ENCODE results near the gene METTL1. TPM values are rescaled to one million over a fixed set of nuclear protein-coding genes. Genes with fewer than 3 reads are reported as not detected.

Gene METTL1
- total and polyA plus RNA-seq, 11 donors: 0.95 to 28.5 (median 7.9) TPM

GRCh38 chr12:57724936-57725740 lies 46.8 kb downstream of the METTL1 start:
- peaks cover 0 to 20% (median 0%) of the 10 kb centered on the region in 9 donors for H3K27me3 ChIP-seq
- no peak for TF ChIP-seq POLR2A (IDR thresholded peaks at IDR 0.05)
- no peak for TF ChIP-seq CTCF (IDR thresholded peaks at IDR 0.05)
- no peak overlapping the region for H3K4me3 ChIP-seq
- DNase-seq (peak in 2 of 5 donors; percentile 7 to 16), ATAC-seq (no peak)
- H3K9me3 ChIP-seq: no peaks in the 10 kb centered on the region
- intact Hi-C loops (cut with DNase I): no loop called here
- H3K36me3 ChIP-seq: peaks cover 0 to 51% (median 18%) of the 10 kb centered on the region in 9 donors
- 54 to 64% (median 59%) methylated on average over 7 to 11 of the region's 11 CpGs for WGBS, 4 donors
- peaks cover 0 to 29% (median 9%) of the 10 kb centered on the region in 12 donors for H3K4me1 ChIP-seq
- no peak overlapping the region for H3K27ac ChIP-seq

- Histone ChIP-seq H3K9me3 (no peaks in the 10 kb centered on the region), H3K27ac (no peak overlapping the region), H3K4me1 (peaks cover 0 to 29% (median 9%) of the 10 kb centered on the region in 12 donors), H3K4me3 (no peak overlapping the region), H3K27me3 (peaks cover 0 to 20% (median 0%) of the 10 kb centered on the region in 9 donors), H3K36me3 (peaks cover 0 to 53% (median 27%) of the 10 kb centered on the region in 9 donors)
- ATAC-seq: no peak
- peak in 2 of 5 donors; percentile 4 to 8 for DNase-seq
- intact Hi-C loops (cut with DNase I): no loop called here
- WGBS, 4 donors: 78 to 86% (median 78%) methylated on average over 12 of the region's 12 CpGs
- TF ChIP-seq CTCF (IDR thresholded peaks at IDR 0.05) (no peak), POLR2A (IDR thresholded peaks at IDR 0.05) (no peak)
Measured at GRCh38 chr12:57724003-57724935, 47.6 kb downstream of the METTL1 start.

GRCh38 chr12:57723630-57723962 lies 48.3 kb downstream of the METTL1 start:
- WGBS, 4 donors: 56 to 76% (median 68%) methylated on average over 2 of the region's 2 CpGs
- TF ChIP-seq POLR2A (IDR thresholded peaks at IDR 0.05) (no peak), CTCF (IDR thresholded peaks at IDR 0.05) (no peak)
- Histone ChIP-seq H3K9me3 (no peaks in the 10 kb centered on the region), H3K27me3 (peaks cover 0 to 20% (median 0%) of the 10 kb centered on the region in 9 donors), H3K27ac (no peak overlapping the region), H3K4me3 (no peak overlapping the region), H3K36me3 (peaks cover 0 to 60% (median 34%) of the 10 kb centered on the region in 9 donors), H3K4me1 (peaks cover 0 to 29% (median 9%) of the 10 kb centered on the region in 12 donors)
- DNase-seq: no peak
- ATAC-seq: no peak
- intact Hi-C loops (cut with DNase I): no loop called here

All from heart left ventricle (tissue), 16 donors.